NOMO-1 treated with DMSO at 0.1 percent for 48 hours (cell line): ENCODE data around the gene ERBB3.

ENCODE experiments used
- DNase-seq: peaks from one replicate; lab custom pipeline; 2025; ENCODE audit not compliant: unreplicated experiment; lab: John Stamatoyannopoulos, UW

Gene ERBB3

DNA sequence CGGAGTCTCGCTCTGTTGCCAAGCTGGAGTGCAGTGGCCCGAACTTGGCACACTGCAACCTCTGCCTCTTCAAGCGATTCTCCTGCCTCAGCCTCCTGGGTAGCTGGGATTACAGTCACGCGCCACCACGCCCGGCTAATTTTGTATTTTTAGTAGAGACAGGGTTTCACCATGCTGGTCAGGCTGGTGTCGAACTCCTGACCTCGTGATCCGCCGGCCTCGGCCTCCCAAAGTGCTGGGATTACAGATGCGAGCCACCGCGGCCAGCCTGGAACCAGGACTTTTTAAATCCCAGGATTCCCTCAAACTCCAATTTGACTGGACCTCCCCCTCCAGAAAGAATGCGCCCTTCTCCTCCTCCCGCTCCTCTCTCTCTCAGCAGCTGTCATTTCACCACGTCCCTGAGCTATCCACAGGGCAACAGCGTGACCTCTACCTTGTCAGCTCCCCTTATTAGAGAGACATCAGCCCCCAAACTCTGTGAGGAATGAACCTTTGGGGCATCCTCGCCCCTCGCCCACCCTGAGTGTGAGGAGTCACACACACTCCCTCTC lies 50.1 kb downstream of the ERBB3 start:
- no peak for DNase-seq

DNA sequence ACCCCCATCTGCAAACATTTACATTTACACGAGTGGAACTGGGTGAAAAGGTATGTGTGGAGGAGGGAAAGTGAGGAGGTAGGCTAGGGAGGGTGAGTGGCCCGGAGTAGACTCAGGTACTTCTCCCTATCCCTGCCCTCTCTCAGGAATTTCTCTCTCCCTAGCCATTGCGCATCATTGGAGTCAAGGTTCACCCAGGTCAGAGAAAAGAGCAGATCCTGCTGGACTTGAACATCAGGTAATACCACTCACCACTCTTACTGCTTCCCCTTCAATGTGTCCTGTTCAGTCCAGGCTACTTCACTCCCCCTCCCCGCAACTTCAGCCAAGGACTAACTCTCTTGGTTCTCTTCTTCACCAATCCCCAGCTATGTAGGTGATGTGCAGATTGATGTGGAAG lies 50.9 kb downstream of the ERBB3 start:
- DNase-seq = no peak

DNA sequence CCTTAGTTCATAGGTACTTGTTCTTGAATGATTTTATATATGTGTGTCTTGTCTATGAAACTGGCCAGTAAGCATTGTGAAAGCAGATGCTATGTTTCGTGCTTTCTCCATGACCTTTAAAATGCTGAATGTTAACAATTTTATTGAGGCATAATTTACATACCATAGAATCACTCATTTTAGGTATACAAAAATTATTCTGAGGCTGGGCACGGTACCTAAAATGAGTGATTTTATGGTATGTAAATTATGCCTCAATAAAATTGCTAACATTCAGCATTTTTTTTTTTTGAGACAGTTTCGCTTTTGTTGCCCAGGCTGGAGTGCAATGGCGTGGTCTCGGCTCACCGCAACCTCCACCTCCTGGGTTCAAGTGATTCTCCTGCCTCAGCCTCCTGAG lies 54.9 kb downstream of the ERBB3 start:
- DNase-seq = no peak

DNA sequence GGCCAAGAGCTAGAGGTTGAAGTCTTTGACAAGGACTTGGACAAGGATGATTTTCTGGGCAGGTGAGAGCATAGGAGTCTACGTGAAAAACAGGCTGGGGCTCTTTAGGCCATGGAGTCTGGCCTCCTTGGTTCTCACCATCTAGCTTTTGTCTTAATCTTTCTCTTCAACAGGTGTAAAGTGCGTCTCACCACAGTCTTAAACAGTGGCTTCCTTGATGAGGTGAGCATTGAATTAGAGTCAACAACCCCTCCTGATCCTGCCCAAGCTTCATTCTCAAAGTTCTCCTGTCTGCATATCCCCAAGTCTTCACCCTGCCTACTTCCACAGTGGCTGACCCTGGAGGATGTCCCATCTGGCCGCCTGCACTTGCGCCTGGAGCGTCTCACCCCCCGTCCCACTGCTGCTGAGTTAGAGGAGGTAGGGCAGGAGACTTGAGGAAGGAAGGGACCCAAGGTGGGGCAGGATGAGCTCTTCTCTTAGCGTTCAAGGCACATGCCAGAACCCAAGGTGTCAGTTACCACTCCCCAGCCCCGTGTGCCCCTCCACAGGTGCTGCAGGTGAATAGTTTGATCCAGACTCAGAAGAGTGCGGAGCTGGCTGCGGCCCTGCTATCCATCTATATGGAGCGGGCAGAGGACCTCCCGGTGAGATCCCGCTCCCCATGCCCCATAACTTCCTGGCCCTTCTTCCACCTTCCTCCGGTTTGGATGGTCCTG lies 58.0 kb downstream of the ERBB3 start:
- no peak for DNase-seq

DNA sequence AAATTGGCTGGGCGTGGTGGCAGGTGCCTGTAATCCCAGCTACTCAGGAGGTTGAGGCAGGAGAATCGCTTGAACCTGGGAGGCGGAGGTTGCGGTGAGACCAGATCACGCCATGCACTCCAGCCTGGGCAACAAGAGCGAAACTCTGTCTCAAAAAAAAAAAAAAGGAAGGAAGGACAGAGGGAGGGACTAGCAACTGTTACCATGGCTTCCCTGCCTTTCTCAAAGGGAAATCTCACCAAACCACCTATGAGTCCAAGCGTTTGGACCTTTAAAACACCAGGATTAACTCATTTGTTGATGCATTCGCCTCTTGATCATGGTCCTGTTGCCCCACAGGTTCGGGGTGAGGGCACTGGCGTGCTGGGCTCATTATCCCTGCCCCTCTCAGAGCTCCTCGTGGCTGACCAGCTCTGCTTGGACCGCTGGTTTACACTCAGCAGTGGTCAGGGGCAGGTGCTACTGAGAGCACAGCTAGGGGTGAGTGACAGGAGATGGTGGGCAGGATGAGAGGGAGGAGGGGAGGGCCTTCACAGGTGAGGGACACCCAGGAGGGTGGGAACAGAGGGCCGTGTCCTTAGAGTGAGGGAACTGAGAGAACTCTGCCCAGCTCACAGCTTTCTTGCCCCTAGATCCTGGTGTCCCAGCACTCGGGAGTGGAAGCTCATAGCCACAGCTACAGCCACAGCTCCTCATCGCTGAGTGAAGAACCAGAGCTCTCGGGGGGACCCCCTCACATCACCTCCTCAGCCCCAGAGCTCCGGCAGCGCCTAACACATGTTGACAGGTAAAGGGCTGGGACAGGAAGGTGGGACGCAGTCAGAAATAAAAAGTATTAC lies 62.2 kb downstream of the ERBB3 start:
- DNase-seq = peak; percentile 52

DNA sequence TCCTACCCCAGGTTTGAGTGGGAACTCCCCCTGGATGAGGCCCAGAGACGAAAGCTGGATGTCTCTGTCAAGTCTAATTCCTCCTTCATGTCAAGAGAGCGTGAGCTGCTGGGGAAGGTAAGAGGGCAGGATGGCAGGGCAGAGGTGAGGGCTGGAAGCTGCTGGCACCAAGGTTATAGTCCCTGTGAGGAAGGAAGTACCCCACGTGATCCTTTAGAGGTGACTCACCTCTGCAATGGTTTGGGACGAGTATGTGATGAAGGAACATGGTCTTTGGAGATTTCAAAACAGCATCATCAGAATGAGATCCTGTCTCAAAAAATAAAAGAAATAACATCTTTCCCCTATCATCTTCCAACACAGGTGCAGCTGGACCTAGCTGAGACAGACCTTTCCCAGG lies 63.3 kb downstream of the ERBB3 start:
- no peak for DNase-seq

DNA sequence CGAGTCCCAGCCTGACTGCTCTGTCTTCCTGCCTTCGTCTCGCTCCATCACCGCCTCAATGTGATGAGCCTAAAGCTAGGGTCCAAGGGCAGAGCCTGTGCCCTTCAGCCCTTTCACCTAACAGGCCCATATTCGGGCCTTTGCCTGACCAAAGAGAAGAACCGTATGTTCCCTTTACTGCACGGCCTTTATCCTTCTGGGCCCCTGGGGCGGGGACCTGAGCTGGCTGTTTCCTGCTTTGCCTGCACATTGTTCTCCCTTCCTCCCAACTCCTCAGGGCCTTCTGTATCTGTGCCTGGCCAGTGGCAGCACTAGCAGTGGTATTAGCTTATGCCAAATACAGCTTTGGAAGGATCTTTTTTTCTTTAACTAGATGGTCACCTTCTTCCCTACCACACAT lies 63.9 kb downstream of the ERBB3 start:
- no peak for DNase-seq

DNA sequence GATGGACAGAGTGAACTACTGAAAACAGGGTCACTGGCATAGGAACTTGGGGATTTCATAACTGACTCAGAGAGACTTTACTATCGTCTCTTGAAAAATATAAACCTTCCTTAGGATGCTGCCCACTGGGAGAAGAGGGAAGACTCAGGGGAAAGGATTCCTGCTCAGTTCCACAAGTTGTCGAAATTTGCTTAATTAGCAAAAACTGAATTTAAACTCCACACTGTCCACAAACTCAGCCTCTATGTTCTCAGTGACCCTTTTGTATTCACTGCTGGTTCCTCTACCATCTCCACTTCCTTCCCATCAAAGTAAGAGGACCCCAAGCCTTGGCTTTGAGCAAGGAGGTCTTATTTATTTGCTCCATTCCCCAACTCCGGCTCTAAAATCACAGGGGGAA lies 65.3 kb downstream of the ERBB3 start:
- no peak for DNase-seq

DNA sequence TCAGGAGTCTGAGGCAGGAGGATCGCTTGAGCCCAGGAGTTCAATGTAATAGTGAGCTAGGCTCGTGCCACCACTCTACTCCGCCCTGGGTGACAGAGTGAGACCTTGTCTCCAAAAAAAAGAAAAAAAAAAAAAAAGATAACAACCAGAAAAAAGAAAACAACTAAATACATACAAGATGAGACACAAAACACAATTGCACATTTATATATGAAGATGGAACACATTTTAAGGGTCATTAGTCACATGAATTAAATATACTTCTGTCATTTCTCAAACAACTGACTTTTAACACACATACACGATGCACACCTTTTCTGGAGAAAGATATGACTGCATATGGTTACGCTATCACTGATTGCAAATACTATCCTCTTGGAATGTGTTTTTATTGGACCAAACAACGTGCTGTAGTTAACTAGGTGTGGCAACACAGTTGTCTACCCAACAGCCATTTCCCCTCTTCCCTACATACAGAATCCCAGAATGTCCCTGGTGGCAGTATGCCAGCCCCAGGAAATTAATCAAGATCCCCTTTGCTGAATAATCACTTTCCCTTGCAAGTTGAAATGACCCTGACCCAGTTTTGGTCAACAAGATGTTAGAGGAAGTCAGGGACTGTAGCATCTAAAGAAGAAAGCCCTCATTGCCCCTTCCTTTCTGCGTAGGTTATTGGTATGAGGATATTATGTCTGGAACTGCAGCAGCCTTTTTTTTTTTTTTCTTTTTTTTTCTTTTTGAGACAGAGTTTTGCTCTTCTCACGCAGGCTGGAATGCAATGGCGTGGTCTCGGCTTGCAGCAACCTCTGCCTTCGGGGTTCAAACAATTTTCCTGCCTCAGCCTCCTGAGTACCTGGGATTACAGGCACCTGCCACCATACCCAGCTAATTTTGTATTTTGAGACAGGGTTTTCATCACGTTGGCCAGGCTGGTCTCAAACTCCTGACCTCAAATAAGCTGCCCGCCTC lies 66.8 kb downstream of the ERBB3 start:
- no peak for DNase-seq

DNA sequence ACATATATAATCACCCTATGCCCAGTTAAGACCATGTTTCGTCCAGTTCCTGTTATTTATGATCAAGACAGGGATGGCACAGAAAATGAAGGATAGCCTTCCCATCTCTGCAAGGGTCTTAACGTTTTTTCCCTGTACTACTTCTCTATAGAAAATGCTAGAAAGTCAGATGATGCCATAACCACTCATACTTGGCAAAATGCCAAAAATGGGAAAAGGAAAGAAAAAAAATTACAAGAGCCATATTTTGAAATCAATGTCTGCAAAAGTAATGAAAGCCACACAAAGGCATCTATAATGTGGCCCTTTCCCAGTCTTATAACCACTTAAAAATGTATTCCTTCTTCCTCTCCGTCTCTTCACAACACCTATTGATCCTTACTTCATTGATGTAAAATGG lies 70.6 kb downstream of the ERBB3 start:
- DNase-seq = peak; percentile 25

DNA sequence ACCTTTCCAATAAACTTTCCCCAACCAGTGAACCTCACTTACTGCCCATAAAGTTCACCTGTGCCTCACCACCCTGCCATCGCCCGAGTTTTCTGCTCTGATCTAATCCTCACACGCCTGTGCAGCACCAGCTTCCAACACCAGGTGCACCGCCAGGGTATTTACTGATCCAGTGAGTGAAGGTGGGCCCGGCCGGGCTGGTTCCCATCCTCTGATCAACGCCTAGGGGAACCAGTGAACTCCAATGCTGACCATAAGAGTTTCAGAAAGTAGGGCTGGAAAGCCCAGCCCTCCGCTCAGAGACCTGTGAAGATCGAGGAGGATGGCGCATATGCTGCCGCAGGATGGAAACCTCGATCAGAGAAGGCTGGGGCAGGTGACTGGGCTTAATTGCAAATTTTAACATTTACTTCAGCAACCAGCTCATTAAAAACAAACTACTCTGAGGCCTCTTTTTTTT lies 71.7 kb downstream of the ERBB3 start:
- peak; percentile 61 for DNase-seq

DNA sequence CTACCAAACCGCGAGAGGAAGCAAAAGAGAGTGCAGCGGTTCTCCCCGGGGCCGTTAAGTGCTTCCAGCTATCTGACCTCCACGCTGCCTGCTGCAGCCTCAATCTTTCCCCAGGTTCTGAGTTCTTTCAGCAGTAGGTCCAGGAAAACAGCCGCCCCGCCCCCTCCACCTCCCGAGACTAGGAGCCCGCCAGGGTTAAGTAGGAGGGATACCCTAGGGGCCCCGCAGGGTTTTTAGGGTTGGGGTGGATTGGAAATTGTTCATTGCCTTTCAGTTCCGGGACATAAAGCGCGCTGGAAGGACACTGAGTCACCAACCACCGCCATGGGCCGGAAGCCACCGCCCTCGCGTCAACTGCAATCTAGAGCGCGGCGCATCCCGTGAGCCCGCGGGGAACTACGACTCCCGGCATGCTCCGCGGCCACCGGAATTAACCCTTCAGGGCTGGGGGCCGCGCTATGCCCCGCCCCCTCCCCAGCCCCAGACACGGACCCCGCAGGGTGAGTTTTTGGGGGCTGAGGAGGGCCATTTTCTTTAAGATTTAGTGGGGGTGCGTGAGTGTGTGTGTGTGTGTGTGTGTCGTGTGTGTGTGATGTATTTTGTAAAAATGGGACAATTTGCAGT lies 72.3 kb downstream of the ERBB3 start, which contains the start of gene MYL6B:
Gene MYL6B (plus strand): TSS at position 456 of the 624 bp plus-strand sequence. CDS start 1,332 bp downstream, outside the sequence.
- DNase-seq = peak; percentile 89
